SK-N-SH treated with all-trans-retinoic acid at 6 μM for 48 hours (cell line): Measurements from ENCODE around the gene MMP15.

Experiments used
- ARNTL ChIP-seq: fragments of 450-650 bp; formaldehyde crosslinking; IDR thresholded peaks from 2 replicates; pipeline ENCODE4 v1.5.0; 2020; ENCODE audit warnings: low read depth, mild to moderate bottlenecking, moderate library complexity, borderline replicate concordance
- TCF4 ChIP-seq: fragments of 250-450 bp; sonication (Bioruptor Pico); IDR thresholded peaks from 2 replicates; pipeline ENCODE4 v1.8.0; 2021; ENCODE audit warnings: mild to moderate bottlenecking, moderate library complexity, borderline replicate concordance
- TF ChIP-seq, protein P1 (sequence below): fragments of 250-450 bp; sonication (Bioruptor Pico); IDR thresholded peaks from 2 replicates; pipeline ENCODE4 v1.8.0; 2020; ENCODE audit warnings: mild to moderate bottlenecking, moderate library complexity, borderline replicate concordance

DNA sequence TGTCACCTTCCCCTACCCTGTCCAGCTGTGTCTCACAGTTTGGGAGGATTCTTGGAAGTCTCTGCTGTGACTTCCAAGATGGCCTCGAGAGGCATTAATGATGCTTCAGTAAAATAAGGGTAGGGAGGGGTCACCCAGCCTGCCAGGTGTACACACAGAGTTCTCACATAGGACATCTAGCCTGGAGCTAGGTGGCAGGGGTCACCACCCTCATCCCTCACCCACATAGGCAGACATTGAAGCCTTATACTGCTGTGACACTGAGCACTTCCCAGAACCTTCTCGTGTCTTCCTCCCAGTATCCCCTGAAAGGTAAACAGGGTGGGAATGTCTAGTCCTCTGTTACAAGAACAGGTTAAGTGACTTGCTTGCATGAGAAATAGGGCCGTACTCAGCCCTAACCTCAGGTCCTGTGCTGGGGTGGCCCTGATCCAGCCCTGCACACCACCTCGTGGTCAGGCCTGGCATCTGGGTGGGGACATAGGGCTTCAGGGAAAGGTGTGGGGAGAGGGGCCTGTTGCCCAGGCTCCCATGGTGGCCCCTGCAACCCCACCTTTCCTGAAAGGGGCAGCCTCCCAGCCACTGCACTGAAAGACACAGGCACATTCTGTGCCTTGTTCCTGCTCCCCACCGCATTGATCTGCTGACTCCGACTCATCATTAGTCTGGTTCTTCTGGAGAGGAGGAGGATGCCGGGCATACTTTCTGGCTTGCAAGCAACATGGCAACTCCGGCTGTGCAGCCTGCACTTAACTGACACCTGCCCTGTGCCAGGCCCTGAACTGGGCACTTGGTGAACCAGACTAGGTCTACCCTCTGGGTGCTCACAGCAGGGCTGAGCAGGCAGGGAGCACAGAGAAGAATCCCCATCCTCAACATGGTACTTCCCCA, 3.6 kb upstream of the MMP15 start:
- TF ChIP-seq, protein P1, sequence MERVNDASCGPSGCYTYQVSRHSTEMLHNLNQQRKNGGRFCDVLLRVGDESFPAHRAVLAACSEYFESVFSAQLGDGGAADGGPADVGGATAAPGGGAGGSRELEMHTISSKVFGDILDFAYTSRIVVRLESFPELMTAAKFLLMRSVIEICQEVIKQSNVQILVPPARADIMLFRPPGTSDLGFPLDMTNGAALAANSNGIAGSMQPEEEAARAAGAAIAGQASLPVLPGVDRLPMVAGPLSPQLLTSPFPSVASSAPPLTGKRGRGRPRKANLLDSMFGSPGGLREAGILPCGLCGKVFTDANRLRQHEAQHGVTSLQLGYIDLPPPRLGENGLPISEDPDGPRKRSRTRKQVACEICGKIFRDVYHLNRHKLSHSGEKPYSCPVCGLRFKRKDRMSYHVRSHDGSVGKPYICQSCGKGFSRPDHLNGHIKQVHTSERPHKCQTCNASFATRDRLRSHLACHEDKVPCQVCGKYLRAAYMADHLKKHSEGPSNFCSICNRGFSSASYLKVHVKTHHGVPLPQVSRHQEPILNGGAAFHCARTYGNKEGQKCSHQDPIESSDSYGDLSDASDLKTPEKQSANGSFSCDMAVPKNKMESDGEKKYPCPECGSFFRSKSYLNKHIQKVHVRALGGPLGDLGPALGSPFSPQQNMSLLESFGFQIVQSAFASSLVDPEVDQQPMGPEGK (CRISPR knock-in tag) = no peak
- TF ChIP-seq ARNTL (CRISPR knock-in tag) (no peak), TCF4 (CRISPR knock-in tag) (no peak)
